ENCODE data around the gene C1orf174. TPM values are rescaled to one million over a fixed set of nuclear protein-coding genes. Genes with fewer than 3 reads are reported as not detected.

The C1orf174 gene
- total RNA-seq, 1 experiment from 2014 or later = 21.1 TPM

- H3K18ac ChIP-seq (ENCODE audit: insufficient read length, low read depth, low read length) = no peak overlapping the region
- no peak overlapping the region for H2BK15ac ChIP-seq (ENCODE audit: low read depth, low read length)
- H2AK5ac ChIP-seq (ENCODE audit: insufficient read length, low read length) = no peak overlapping the region
- no peak overlapping the region for H2BK12ac ChIP-seq (ENCODE audit: insufficient read length, low read depth, low read length)
- no peak overlapping the region for H3K4me3 Mint-ChIP-seq
- H3K23ac ChIP-seq (ENCODE audit: insufficient read length, low read depth, low read length) = no peak overlapping the region
- no peak overlapping the region for H2AFZ ChIP-seq (ENCODE audit: low read length)
- peaks cover 15 to 16% of the 10 kb centered on the region in 2 experiments for H3K9me3 Mint-ChIP-seq
- no peak overlapping the region for H4K91ac ChIP-seq (ENCODE audit: insufficient read length, low read depth, low read length)
- no peaks in the 10 kb centered on the region for H3K27me3 ChIP-seq (ENCODE audit: insufficient read depth, low read length)
- H3K79me2 ChIP-seq (ENCODE audit: insufficient read depth, low read length) = no peaks in the 10 kb centered on the region
- no peaks in the 10 kb centered on the region for H4K20me1 ChIP-seq (ENCODE audit: control insufficient read depth, insufficient read depth, insufficient read length)
- WGBS (ENCODE audit: extremely low coverage, insufficient read length, low lambda C conversion rate) = no CpG with 5 or more reads among the region's 5 CpGs
- peaks cover 8% of the 10 kb centered on the region for H3K9me3 ChIP-seq (ENCODE audit: control insufficient read depth, low read depth, low read length)
- H3K4ac ChIP-seq (ENCODE audit: low read depth, low read length) = no peak overlapping the region
- DNase-seq = no peak
- H3K27ac Mint-ChIP-seq = no peak overlapping the region
- H3K4me1 Mint-ChIP-seq = no peaks in the 10 kb centered on the region
- TF ChIP-seq, protein P1, sequence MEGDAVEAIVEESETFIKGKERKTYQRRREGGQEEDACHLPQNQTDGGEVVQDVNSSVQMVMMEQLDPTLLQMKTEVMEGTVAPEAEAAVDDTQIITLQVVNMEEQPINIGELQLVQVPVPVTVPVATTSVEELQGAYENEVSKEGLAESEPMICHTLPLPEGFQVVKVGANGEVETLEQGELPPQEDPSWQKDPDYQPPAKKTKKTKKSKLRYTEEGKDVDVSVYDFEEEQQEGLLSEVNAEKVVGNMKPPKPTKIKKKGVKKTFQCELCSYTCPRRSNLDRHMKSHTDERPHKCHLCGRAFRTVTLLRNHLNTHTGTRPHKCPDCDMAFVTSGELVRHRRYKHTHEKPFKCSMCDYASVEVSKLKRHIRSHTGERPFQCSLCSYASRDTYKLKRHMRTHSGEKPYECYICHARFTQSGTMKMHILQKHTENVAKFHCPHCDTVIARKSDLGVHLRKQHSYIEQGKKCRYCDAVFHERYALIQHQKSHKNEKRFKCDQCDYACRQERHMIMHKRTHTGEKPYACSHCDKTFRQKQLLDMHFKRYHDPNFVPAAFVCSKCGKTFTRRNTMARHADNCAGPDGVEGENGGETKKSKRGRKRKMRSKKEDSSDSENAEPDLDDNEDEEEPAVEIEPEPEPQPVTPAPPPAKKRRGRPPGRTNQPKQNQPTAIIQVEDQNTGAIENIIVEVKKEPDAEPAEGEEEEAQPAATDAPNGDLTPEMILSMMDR (conservative IDR thresholded peaks at IDR 0.05) = no peak
- no peak overlapping the region for H3K4me2 ChIP-seq (ENCODE audit: insufficient read depth, insufficient read length, low read length)
- no peak overlapping the region for H3K27ac ChIP-seq (ENCODE audit: insufficient read length, low read depth, low read length)
- H3T11ph ChIP-seq (ENCODE audit: low read length) = no peak overlapping the region
- H3K9ac ChIP-seq (ENCODE audit: extremely low read depth, insufficient read length, low read length) = no peak overlapping the region
- H4K5ac ChIP-seq (ENCODE audit: insufficient read length, low read depth, low read length) = no peak overlapping the region
- H3K14ac ChIP-seq (ENCODE audit: insufficient read depth, low read length) = no peak overlapping the region
- H2BK20ac ChIP-seq (ENCODE audit: low read depth, low read length, poor library complexity, severe bottlenecking) = no peak overlapping the region
- H3K56ac ChIP-seq (ENCODE audit: insufficient read length, low read depth, low read length) = no peak overlapping the region
- H3K23me2 ChIP-seq (ENCODE audit: insufficient read length, low read depth, low read length, poor library complexity, severe bottlenecking) = no peaks in the 10 kb centered on the region
- peaks cover 16 to 36% (median 17%) of the 10 kb centered on the region in 3 experiments for H3K36me3 Mint-ChIP-seq (ENCODE audit: insufficient read depth in 1 of 3, low read depth in 3 of 3)
- H2BK5ac ChIP-seq (ENCODE audit: insufficient read length, low read length) = no peak overlapping the region
- no peaks in the 10 kb centered on the region for H3K79me1 ChIP-seq (ENCODE audit: insufficient read depth, low read depth, low read length, poor library complexity, severe bottlenecking)
- no peaks in the 10 kb centered on the region for H3K27me3 Mint-ChIP-seq (ENCODE audit: low read depth)
- H4K8ac ChIP-seq (replicated peaks; ENCODE audit: insufficient read length, low read depth, low read length) = no peak overlapping the region
- no peak overlapping the region for H2BK120ac ChIP-seq (ENCODE audit: low read depth, low read length, poor library complexity, severe bottlenecking)
- H3K4me1 ChIP-seq (ENCODE audit: insufficient read depth, low read length) = no peaks in the 10 kb centered on the region
Observed at GRCh38 chr1:3881193-3881480, 18.9 kb downstream of the C1orf174 start.
